ENCODE measurements around the gene TPM4.

TPM4 gene

DNA sequence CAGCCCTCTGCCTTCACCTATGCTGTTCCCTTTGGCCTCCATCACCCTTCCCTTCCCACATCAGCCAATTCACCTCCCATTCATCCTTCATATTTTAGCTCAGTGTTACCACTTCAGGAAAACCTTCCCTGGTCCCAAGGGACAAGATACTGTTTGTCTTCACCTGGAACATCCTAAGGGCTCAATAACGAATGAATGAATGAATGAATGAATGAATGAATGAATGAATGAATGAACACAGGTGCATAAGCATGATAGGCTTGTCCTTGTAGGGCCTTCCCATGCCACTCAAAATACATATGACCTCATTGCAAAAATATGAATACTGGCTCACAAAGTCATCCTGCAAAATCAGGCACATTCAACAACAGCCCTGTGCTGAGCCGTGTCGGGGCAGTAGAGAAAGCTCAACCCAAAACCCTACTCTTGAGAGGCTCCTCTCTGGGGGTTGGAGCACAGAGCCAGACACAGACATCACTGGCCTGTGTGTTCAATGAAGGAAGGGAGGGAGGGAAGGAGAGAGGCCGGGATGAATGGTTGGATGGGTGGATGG lies 33.7 kb upstream of the TPM4 start:
- DNase-seq = no peak

DNA sequence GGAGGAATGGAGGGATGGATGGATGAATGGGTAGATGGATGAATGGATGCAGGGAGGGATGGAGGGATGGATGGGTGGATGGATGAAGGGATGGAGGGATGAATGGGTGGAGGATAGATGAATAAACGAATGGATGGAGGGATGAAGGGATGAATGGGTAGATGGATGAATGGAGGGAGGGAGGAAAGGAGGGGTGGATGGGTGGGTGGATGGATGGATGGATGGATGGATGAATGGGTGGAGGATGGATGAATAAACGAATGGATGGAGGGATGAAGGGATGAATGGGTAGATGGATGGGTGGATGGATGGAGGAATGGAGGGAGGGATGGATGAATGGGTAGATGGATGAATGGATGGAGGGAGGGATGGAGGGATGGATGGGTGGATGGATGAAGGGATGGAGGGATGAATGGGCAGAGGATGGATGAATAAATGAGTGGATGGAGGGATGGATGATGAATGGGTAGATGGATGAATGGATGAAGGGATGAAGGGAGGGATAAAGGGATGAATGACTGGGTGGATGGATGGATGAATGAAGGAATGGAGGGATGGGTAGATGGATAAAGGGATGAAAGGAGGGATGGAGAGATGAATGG lies 33.0 kb upstream of the TPM4 start:
- DNase-seq = no peak

DNA sequence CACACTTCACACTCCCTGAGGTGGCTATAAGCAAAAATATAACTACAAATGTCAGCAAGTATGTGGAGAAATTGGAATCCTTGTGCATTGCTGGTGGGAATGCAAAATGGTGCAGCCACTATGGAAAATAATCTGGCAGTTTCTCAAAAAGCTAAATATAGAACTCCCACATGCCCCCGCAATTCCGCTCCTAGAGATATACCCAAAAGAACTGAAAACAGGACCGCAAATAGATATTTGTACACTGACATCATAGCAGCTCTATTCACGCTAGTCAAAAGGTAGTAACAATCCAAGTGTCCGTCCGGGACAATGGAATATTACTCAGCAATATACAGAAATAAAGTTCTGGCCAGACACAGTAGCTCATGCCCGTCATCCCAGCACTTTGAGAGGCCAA lies 31.5 kb upstream of the TPM4 start:
- DNase-seq = no peak

DNA sequence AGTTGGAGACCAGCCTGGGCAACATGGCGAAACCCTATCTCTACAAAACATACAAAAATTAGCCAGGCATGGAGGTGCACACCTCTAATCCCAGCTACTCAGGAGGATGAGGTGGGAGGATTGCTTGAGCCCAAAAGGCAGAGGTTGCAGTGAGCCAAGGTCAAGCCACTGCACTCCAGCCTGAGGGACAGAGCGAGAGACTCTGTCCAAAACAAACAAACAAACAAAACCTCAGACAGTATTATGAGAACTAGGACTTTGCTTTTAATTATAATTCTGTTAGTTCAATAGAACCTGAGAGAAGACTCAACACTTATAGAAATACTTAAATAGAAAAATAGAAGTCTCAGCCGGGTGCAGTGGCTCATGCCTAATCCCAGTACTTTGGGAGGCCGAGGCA lies 31.1 kb upstream of the TPM4 start:
- no peak for DNase-seq

DNA sequence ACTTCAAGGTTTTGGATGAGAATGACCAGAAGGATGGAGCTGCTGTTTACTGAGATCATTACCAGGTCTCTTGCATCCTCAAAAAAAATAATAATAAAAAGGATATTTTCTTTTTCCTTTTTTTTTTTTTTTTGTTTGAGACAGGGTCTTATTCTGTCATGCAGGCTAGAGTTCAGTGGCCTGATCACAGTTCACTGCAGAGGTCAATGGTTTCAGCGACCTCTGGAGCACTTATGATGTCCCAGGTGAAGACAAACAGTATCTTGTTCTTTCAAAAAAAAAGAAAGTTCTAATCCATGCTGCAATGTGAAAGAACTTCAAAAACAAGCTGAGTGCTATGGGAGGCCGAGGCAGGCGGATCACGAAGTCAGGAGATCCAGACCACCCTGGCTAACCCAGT lies 30.4 kb upstream of the TPM4 start:
- DNase-seq = no peak

DNA sequence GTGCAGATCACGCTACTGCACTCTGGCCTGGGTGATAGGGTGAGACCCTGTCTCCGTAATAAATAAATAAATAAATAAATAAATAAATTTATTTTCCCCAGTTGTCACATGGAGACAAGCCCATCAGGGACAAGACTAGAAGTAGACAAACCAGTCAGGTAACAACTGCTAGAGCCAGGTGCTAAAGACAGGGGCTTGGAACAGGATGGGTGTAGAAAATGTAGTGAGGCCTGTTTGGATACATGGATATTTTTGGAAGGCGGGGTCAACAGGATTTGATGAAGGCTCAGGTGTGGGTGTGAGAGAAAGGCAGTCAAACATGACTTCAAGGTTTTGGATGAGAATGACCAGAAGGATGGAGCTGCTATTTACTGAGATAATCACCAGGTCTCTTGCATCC lies 27.7 kb upstream of the TPM4 start:
- DNase-seq = no peak

DNA sequence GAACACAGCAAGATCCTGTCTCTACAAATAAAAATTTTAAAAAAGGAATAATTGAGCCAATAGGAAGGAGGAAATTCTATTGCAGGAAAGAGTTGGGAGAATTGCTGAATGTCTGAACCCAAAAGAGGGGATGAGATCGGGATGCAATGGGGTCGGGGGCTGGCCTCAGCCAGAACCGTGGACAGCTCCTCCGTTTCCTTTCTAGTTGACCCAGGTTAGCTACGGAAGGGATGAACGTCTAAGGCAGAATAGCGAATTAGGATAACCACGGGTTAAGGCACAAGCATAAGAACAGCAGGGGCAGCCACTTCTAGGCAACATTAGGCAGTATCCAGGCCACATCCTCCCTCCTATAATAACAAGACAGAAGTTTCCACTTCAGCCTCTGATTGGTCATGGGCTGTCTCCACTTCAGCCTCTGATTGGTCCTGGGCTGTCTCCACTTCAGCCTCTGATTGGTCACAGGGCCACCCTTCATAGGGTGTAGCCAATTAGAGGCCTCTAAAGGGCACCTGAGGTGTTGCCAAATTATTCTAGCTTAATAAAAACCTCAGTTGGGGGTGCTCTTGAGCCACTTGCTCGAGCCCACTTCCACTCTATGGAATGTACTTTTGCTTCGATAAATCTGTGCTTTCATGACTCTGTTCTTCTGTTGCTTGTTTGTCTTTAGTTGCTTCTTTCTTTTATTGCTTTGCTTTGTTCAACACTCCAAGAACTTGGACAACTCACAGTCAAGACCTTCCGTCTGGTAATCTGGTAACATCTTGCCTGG lies 24.9 kb upstream of the TPM4 start:
- peak; percentile 20 to 28 for DNase-seq

DNA sequence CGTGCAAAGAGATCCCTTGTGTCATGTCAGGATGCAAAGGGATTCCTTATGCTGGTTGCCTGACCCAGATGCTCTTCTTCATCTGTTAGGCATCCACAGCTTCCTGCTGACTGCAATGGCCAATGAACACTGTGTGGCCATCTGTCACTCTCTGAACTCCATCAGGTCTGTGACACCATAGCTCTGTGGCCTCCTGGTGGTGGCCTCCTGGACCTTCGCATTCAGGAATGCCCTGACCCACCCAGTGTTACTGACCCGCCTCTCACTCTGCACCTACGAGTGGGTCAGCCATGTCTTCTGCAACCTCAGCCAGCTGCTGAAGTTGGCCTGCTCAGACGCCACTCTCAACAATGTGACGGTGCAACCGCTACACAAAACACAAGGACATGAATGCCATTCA lies 23.9 kb upstream of the TPM4 start:
- no peak for DNase-seq

DNA sequence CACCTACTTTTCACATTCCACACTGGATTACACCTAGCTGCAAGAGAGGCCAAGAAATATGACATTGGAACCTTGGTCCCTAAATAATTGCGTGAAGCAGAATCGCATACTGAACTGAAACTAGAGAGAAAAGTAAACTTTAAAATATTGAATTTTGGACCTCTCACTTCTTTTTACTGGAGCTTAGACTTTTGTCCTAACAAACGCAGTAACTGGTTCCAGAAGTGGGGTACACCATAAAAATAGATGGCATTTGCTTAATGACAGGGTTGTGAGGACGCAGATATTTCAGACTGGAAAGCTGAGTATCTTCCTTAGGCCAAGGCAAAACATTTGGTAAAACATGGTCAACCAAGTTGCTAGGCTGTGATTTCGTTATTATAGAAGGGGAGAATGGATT lies 19.2 kb upstream of the TPM4 start:
- no peak for DNase-seq

DNA sequence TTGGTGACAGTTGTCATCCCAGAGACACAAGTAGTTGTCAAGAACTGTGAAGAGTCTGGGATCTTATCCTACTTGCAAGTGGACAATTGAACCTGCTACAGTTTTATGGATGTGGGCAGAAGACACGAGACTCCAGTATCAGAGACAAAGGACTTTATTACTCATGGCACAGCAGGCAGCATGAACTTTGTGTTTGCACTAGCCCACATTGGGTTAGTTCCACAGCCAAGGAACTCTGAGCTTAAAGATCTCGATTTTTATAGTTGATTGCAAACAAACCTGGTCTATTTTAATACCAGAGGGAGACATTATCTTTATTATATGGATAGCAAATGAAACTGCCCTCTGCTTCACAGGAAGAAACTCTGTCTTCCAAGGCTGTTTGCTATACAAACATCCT lies 16.0 kb upstream of the TPM4 start:
- no peak for DNase-seq

DNA sequence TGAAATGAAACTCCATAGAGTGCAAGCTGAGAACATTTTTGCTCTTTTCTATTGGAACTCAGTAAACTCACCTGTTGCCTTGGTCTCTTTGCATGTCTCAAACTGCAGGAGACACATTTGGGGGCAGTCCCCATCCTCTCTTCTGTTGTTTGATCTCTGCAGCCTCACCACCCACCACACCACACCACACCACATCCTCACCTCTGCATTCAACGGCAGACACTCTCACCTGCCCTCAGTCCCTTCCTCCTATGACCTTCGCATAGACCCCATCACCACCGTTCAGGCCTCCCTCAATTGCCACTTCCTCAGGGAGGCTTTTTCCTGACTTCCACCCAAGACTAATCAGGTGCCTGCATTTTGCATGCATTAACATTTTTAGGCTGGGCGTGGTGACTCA lies 14.4 kb upstream of the TPM4 start:
- DNase-seq = no peak

DNA sequence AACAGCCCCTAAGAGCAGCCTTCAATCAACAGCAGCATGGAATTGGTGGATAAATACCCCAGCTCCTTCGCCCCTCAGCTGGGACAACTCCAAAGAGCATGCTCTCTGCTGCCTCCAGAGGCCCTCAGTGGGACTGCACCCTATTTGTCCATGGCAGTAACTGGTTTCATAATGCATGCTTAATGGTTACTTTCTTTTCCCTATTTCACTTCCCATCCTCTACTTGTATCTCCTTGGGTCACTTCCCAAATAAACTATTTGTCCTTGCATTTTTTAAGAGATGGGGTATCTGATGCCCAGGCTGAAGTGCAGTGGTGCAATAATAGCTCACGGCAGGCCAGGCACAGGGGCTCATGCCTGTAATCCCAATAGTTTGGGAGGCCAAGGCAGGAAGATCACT lies 13.5 kb upstream of the TPM4 start:
- DNase-seq = peak; percentile 52 to 76

DNA sequence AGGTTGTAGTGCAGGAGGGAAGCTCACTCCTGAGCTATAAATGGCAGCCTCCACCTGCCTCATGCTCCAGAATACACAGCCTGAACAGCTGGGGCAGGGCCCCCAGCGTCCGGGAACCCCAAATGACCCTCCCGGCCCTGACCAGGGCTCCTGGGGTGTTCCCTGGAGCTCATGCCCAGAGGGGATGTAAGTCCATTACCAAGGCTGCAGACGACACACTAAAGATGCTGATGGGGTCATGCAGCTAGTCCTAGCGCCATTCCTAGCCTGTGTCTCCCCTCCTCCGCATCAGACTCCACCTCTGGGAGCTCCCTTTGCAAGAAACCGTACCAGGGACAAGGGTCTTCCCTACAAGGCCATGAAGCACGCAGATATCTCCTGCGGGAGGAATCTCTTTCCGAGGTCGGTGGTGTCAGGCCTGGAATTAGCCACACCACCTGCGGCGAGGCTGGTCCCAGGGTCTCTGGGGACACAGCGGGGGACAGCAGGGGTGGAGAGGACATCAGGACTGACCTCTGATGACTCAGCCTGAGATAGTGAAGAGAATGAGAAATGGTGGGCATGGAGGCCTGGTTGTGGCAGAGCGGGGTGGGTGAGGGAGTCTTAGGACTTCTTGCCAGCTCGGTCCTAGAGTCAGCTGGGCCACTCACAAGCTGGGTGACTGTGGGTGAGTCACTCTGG lies 11.9 kb upstream of the TPM4 start:
- no peak for DNase-seq

DNA sequence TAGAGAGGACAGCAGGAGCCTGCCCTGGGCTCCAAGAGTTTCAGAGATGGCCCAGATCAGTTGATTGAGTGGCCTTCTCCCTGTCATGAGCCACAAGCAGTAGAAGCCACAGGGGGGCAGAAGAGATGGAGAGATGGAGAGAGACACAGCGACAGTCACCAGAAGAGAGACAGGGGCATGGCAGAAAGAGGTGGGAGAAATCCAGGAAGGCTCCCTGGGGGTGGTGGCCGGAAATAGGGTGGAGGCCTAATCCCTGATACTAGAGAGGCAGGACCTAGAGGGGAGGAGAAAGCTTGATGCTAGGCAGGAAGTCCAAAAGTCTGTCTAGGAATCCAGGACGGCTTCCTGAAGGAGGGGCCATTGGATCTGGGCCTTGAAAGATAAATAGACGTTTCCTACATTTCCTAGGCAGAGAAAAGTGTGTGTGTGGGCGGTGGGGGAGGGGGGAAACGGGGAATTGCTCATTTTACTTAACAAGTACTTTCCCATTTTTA lies 9.6 kb upstream of the TPM4 start:
- peak; percentile 42 to 54 for DNase-seq

DNA sequence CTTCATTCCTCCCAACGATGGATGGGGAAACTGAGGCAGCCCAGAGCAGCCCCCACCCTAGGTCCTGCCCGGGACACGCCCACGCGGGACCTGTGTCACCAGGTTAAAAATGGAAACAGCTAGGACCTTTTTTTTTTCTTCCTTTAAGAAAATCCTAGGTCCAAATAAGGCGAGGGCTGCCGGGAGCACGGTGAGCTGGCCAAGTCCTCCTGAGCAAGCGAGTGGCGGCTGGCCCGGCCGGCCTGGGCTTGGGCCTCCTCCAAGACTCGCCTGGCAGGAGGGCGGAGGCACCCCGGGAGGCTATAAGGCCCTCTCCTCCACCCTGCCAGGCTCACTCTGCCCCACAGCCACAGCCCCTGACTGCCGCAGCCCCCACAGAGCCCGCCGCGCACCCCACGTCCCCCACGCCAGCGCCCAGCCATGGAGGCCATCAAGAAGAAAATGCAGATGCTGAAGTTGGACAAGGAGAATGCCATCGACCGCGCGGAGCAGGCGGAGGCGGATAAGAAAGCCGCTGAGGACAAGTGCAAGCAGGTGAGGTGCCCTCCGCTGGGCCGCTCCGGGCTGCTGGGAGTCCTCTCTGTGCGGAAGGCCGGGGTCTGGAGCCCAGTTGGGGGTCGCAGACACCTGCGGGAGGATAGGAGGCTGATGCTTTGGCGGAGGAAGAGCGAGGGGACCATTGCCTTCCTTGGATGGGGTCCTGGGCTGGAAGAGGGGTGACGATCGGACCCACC lies 8.9 kb upstream of the TPM4 start:
- DNase-seq = no peak

DNA sequence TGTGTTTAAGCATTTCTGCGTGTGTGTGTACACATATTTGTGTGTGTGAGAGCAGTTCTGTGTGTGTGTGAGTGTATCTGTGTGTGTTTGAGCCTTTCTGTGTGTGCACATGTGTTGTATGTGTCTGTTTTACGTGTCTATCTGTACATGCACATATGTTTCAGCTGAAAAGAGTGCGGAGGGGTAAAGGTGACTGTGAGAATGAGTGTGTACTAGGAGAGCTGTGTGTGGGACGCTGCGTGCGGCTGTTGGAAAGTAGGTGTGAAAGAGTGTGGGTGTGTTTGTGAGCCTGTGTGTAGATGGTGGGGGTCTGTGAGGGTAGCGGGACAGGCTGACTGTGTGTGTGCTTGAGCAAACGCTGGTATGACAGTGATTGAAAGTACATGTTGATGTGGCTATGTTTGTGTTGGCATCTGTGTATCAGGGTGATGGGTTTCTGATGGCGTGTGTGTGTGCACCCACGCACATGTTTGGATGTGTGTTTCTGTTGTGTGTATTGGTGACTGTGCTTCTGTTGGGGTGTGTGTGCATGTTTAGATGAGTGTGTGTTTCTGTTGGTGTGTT lies 7.5 kb upstream of the TPM4 start:
- no peak for DNase-seq

DNA sequence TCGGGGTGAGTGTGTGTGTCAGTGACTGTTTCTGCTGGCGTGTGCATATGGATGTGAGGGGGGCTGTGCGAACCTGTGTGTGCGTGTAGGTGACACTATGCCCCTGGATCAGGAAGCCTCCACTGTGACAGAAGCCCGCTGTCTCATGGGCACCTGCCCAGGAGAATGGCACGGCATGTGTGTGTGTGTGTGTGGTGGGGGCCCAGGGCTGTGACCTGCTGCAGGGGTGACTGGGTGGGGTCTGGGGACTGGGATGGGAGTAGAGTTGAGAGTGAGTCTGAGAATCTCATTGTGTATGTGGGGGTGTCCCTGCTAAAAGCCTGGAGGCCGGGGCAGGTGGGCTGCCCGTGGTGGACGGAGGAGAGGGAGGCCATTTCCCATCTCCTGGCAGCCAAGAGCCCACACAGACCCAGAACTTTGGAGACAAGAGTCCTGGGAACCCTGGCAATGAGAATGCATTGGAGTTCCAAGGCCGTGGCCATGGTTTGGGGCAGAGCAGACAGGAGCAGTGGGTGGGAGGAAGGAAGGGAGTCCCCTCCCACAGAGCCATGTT lies 6.4 kb upstream of the TPM4 start:
- no peak for DNase-seq

DNA sequence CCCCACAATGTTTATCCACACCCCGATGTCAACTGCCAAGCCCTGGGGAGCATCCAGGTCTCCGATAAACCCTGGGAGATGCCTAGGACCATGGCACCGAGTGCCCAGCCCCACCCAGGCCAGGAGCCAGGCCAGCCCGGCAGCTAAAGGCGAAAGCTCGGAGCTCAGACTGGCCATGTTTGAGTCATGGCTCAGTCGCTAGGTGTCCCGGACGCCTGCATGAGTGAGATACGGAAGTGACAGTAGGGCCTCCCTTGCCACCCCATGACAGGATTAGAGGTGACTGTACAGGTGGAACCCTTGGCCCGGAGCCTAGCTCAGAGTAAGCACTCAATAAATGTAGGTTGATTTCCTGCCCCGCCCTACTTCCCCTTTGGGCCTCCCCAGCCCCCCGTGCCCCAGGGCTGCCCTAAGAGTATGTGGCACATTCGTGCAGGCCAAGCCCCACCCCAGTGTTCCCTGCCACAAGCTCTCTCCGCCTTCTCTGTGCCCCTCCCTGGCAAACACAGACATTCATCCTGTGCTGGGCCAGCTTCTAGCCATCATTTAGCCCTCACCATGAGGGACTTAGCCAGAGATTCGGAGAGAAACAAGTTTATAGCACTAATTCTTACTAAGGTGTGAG lies 5.8 kb upstream of the TPM4 start:
- peak; percentile 79 to 89 for DNase-seq

DNA sequence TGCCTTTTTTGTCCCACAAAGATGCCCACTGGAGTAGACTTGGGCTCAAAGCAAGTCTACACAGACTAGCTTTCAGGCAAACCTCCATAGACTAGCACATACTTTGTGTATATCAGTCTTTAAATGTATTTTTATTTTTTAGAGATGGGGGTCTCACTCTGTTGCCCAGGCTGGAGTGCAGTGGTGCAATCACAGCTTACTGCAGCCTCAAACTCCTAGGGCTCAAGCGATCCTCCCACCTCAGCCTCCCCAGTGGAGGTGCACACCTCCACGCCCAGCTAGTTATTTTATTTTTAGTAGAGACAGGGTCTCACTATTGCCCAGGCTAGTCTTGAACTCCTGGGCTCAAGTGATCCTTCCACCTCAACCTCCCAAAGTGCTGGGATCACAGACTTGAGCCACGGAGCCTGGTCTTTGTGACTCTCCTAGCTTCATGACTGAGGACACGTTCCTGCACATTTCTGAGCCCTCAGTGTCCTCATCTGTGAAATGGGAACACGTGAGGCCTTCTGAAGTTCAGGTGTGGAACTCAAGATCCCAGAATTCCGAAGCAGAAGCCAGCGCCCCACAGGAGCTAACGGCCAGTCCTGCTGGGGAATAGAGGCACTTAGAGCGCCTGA lies 5.1 kb upstream of the TPM4 start:
- no peak for DNase-seq

DNA sequence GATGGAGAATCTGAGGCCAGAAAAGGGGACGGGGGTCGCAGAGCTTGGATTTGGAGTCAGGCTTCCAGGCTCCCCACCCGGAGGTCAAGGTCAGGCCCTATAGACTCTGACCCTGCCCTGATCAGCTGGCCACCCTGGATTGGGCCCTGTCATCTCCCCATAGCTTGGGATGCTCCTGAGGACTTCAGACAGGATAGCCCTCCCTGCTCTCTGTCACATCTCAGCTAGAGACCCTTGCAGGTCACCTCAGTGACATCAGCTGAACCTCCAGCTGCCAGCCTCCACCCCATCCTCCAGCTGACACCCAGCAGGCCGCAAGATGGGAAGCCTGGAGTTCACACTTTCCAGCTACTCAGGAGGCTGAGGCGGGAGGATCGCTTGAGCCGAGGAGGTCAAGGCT lies 2.8 kb upstream of the TPM4 start:
- DNase-seq = no peak

DNA sequence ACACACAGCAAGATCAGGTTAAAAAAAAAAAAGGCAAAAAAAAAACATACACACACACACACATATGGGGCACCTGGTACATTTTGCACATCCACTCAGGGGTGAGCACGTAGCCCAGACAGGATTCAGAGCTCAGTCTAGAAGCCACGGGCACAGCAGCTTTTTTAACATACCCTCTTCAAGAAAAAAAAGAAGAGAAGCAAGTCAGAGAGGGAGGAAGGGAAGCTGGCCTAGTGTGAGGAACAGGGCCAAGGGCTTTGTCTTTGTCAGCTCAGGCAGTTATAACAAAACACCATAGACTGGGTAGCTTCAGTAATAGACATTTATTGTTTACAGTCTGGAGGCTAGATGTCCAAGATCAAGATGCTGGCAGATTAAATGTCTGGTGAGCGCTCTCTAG lies 2.3 kb upstream of the TPM4 start:
- DNase-seq = no peak

All from activated CD4-positive, alpha-beta T cell treated with anti-CD3 and anti-CD28 coated beads for 4 hours (primary cell).